ENCODE results near the gene PSG2.
"Not testable (repeated sequence)": the region's sequence is repeated elsewhere in the genome, so short reads cannot be mapped to it uniquely, and the experiment has no call there.

PSG2 gene

DNA sequence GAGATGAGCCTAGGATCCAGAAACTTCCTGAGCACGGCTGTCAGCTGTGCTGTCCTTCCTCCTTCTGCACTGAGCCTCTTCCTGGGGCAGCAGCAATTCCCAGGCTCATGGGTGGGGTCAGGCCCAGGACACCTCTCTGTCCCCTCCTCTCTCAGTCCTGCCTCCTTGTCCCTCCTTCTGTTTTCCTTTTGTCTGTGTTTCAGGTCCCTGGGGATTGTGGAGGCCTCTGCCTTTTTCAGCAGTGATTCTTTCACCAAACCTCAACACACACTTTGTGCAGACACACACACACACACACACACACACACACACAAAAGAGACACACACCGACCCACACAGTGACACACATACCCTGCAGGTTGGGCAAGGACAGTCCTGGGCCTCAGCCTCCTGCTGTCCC, at the start of gene PSG2:
Gene PSG2, minus strand, starts transcription at position 101 of the 400 bp plus-strand sequence. CDS start 132 bp downstream, outside the sequence.
- DNase-seq: not testable (repeated sequence)

DNA sequence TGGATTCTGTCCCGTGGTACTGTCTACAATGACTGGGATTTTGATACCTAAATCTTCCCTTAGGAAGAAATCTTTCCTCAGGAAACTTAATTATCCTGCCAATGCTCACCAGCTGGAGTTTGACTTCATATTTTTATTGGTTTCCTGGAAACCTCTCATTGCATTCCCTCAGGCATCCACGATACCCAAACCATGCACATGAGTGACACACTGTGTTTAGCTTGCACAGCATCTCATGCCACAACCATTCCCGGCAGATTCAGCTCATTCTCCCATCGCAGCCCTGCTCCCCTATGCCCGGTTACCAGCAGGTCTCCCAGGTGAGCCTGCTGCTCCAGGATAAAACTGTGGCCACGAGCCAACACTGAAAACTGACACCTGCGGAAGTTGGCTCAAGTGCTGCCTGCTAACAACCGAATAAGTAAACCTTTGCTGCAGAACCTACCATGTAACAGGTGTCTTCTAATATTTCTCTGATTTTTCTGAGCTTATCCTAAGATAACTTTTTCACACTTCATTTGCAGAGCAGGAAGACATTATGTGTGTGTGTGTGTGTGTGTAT, 48.9 kb upstream of the PSG2 start:
- not testable (repeated sequence) for DNase-seq

DNA sequence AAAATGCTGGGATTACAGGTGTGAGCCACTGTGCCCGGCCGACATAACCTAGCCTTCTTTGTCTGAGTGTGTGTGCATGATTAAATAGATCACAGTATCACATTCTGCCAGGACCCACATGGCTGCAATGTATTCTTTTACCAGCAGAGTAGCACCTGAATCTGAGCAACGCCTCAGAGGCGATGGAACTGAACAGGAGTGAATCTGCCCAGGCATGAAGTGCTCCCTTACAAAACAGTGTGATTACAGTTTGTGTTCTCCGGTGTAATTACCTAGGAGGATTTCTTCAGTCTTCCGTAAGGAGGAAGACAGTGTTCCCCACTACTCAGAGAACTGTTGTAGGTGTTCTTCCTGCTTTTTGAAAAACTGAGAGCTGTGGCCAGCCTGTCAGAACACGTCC, 46.7 kb upstream of the PSG2 start:
- DNase-seq: not testable (repeated sequence)

DNA sequence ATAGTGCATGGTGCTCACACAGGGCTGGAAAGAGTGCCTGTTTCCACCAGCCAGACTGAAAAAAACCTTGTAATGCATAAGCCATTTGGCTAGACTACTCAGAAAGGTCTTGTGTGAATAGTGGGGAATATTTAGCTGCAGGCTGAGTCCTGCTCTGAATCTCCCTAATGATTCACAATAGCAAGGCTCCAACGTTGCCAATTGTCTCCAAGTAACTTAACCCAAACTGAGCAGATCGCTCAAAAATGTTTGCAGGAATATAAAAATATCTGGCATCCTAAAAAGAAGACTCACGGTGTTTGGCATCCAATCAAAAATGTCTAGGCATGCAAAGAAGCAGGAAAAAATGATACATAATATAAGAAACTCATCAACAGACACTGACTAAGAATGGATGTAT, 44.8 kb upstream of the PSG2 start:
- DNase-seq: peak; percentile 95

DNA sequence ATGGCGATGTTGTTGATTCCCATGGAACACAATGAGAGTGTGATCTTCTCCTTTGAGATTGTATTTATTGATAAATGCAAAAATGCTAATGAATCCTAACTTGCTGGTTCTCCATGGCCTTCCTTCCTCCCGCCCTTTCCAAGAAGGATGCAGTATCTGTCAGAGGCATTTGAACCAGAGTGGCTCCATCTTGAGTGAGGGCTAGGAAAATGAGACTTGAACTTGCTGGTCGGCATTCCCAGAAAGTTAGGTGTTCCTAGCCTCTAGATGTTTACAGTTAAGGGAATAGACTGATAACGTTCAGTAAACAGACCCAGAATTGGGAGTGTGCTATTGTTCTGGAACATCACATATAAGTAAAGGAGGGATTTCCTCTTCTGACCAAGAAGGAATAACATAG, 44.2 kb upstream of the PSG2 start:
- DNase-seq: no peak

DNA sequence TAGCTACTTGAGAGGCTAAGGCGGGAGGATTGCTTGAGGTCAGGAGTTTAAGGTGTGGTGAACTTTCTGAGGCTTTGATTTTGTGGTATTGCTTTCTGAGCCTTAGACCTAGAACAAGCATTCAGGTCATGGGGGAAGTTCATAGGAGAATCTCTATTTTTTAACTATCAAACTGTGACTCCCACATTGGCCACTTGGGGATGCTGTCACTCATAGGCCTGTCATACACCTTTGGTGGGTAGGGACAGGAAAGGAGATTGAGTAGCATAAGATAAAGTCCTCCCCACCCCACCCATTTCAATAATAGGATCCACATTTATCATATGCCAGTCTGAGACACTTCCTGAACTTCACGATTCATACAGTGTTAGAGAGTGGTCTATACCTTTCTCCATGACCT, 41.9 kb upstream of the PSG2 start:
- no peak for DNase-seq

DNA sequence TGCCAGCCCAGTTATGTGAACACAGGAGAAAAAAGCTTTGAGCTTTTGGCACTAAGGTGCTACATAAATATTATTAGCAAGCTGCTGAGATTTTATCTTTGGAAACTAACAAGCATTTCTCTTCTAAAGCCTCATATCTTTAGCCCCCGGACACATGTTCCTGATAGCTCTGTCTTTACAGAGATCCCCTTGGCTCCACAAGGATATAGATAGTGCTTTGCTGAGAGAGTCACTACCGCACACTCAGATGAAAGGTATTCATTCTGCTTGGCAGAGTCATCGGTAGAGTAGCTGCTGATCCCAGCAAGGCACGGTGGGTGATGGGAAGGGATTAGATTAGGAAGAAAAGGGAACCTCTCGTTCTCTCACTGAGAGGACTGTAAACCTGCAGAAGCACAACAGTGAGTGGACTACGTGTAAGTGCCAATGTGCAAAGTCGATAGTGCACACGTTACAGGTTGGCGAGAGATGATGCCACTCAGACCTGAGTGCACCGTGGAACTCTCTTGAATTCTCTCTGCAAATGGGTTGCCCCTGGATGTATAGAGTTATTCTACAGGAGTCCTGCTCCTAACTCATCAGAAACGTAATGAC, 38.0 kb upstream of the PSG2 start:
- peak; percentile 87 for DNase-seq

DNA sequence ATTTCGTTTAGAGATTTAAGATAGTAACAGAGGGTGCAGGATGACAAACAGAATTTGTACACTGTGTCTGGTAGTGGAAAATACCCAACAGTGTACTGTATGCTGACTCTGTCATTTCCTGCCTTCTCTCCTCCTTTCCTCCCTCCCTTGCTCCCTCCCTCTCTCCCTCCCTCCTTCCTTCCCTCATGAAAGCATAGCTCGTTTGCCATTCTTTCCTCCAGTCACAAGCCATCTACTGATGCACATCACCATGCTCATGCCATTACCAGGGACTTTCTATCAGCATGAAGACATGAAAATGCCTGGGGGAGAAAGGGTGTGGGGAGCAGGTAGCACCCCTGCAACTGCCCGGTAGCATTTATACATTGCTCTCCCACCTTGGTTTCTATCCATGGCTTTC, 37.0 kb upstream of the PSG2 start:
- DNase-seq: peak; percentile 21

DNA sequence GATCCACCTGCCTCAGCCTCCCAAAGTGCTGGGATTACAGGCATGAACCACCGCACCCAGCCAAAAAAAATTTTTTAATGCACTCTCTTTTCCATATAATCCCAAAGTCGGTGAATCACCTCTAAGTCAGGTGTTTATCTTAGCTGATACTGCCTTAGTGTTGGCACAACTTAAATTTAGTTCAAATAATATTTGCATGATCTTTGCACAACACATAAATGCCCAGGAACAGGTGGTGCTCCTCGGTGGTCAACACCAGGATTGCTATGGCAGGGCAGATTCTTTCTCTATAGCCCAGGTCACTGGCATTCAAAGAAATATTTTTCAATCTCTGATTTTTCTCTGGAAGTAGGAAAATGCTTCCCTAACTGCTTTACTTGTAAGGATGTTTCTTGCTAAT, 33.9 kb upstream of the PSG2 start:
- DNase-seq: not testable (repeated sequence)

DNA sequence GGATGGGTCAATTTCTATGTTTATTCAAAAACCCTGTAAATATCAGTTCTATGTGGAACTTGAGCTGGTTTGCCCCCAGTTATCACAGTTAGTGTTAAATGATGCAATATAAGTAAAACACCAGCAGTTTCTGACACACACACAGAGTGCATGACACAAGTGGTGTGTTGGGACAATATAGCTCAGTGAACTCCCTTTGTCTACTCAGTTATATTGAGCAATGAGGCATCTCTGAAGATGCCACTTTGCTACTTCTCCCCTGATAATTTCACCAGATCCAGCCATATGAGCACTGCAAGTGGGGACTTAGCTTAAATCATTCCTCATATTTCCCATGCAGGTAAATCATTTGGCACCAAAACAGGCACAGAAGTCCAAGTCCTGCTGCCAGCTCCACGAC, 33.0 kb upstream of the PSG2 start:
- not testable (repeated sequence) for DNase-seq

DNA sequence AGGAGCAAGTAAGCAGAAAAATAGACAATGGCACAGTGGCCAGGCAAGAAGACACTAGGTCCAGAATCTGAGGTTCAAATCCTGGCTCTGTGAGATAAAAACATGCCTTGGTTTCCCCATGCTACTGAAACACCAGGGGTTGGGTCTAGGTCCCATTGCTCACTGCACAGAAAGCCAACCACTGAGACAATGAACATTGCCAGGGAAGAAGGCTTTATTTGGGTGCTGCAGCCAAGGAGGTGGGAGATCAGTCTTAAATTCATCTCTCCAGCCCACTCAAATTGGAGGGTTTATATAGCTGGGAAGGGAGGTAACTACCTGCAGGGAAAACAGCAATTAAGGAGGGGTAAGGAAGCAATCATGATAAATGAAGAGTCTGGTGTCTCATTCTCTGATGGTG, 32.6 kb upstream of the PSG2 start:
- DNase-seq: not testable (repeated sequence)

DNA sequence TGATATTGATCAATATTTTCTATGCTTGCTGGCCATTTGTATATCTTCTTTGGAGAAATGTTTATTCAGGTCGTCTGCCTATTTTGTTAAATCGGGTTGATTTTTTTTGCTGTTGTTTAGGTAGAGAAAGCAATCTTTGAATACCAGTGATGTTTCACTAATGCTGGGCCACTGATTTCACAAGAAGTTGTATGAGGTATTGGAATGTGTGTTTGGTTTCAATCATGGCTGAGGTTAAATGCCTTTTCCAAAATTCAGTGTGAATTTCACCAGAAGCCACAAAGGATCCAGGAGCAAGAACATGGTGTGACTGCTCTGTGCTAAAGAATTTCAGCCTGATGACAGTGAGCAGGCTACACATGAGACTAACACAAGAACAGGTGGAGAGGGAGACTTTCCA, 32.1 kb upstream of the PSG2 start:
- not testable (repeated sequence) for DNase-seq

DNA sequence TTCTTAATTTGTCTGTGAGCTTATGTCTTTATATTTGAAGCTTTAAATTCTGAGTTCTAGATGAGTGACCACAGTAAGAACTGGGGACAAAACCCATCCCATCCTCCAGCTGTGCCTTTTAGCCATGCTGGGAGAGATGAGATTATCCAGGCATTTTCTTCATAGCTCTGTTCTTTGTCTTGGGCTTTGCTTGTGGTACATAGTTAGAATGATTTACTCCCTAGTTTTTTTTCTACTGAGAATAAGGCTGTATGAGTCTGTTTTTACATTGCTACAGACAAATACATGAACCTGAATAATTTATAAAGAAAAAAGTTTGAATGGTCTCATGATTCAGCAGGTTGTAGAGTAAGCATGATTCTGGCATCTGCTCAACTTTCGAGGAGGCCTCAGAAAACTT, 24.9 kb upstream of the PSG2 start:
- not testable (repeated sequence) for DNase-seq

DNA sequence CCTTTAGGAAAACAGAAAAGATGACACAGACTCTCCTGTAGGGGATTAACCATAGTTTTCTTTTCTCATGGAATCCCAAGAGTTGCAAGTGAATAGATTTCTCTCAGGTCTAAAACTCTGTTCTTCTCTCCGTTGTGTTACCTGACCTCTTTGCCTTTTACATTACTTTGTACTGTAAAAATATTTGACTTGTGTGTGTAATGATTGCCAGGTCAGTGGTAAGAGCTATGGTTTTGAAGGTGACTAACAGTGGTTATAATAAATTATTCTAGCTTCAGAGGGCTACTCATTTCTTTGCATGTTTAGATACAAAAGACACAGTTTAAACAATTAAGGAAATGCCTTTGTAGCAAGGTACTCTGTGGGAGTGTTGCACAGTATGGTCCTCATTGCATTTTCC, 23.0 kb upstream of the PSG2 start:
- DNase-seq: no peak

DNA sequence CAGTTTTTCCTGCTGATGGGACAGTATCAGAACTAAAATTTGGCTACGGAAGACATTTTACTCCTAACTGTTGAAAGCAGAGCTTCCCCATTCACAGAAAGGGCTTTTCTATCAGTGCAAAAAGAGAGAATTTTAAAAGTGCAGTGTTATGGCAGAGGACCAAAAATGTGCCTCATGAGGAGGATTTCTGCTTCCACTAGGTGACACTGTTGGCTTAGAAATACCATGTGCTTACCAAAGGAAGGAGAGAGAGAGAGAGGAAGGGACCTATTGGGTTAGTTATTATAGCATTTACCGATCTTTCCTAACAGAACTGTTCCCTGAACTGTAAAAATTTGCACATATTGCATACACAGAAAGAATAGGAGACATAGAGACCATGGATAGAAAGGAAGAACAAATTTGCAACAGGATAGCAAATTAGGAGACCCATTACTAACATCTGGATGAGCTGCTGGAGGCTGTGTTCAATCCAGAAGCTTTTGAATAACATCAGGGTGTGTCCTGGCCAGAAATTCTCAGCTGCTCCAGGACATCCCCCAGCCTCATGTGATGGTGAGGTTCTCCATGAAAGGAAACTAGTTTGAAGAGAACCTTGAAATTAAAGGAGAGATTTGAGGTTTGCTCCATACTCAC, 21.8 kb upstream of the PSG2 start:
- DNase-seq: peak; percentile 48

DNA sequence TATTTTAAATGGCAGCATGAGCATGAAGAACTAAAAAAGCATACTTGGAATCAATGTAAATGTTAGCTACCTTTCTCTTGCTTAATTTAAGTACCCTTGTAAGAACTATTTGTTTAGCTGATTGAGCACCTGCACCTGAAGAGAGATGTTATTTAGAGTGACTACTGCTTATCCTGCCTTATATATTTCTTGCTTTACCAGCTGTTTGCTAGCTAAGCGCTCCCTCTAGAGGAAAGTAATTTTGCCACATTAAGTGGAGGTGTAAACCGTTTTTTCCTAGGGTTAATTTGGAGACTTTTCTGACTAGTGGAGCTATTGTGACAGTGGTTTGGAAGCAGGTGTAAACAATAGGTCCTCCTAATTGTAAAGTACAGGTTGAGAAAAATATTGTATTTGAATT, 19.4 kb upstream of the PSG2 start:
- no peak for DNase-seq

DNA sequence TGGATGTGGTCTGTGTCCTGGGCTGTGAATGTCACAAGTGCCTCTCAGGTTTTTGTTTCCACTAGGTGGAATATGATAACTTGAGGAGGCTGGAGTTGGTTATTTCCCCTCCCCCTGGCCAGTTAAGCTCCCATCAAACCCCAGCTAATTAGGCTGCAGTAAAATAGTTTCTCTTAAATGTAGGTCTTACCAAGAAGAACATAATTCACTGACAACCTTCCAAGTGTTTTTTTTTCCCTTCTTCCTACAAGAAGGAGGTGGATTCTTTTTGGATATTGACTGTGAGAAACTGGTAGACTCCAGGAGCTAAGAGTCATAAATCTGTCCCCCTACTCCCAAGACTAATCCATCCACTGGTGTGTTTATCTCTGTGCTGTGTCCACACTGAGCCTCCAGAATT, 15.9 kb upstream of the PSG2 start:
- not testable (repeated sequence) for DNase-seq

DNA sequence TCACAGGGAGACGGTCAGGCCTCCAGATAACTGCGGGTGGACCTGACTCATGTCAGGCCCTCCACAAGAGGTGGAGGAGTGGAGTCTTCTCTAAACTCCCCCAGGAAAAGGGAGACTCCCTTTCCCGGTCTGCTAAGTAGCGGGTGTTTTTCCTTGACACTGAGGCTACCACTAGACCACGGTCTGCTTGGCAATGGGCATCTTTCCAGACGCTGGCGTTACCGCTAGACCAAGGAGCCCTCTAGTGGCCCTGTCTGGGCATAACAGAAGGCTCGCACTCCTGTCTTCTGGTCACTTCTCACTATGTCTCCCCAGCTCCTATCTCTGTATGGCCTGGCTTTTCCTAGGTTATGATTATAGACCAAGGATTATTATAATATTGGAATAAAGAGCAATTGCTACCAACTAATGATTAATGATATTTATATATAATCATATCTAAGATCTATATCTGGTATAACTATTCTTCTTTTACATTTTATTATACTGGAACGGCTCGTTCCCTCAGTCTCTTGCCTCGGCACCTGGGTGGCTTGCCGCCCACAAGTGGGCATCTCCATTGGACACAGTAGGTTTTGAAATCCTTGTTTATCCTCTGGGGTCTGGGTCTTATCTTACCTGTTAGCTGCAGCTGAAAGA, 5.3 kb upstream of the PSG2 start:
- peak; percentile 54 for DNase-seq

DNA sequence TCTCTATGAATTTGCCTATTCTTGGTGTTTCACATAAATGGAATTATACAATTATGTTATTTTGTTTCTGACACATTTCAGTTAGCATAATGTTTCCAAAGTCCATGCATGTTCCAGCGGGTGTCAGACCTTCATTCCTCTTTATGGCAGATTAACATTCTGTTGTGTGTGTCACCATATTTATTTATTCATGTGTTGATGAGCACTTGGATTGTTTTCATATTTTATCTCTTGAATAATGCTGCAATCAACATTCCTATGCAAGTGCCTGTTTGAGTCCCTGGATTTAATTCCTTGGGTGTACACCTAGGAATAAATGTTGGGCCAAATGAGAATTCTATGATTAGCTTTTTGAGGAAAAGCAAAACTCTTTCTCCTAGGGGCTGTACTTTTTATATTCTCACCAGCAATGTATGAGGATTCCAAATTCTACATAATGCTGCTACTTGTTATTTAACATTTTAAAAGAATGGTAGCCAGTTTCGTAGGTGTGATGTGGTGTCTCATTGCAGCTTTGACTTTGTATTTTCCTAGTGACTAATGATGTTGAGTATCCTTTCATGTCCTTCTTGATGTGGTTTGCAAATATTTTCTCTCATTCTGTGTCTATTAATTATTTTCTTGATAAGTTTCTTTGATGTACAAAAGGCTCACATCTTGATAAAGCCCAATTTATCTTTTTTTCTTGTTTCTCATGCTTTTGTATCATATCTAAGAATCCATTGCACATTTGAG, 3.5 kb upstream of the PSG2 start:
- DNase-seq: peak; percentile 51

DNA sequence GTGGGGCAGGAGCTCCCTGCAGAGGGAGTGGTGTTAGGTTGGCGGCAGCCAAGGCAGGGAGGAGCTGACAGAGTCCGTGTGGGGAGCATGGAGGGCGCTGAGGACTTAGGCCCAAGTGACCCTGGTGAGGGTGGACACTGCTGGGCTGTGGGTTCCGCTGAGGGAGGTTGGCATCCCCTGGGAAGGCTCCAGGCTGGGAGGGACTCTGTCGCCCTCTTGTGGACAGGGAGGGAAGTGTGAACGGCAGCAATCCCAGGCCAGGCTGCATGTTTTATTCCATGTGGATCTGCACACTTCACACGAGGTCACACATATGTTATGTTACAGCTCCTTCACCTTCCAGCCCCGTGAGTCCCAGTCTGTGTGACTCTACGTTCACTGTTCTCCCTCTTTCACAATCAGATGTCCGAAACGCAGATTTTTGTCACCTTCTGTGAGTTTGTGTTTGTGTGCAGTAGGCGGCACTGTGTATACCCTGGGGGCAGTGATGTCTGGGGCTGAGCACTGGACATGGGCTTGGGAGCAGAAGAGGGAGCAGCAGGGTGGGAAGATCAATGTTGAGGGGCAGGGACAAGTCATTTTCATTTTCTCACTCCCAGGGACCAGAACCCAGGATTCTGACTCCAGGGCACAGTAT, 1.8 kb upstream of the PSG2 start:
- DNase-seq: peak; percentile 4

DNA sequence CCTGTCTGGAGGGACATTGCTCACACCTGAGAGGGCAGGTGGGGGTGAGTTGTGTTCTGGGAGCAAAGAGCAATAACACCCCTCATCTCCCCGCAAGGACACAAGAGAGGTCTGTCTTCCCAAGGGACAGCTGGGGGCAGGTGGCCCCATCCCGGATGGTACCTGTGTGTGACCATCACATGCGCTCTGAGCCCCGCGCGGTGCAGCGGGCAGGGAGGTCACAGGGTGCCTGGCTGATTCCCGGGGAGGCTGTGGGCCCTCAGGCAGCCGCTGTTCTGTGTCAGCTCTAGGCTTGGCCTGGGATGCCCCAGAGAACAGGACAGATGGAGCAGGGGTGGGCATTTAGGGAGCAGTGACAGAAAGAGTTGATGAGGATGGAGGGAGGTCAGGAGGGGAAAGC, 1.2 kb upstream of the PSG2 start:
- not testable (repeated sequence) for DNase-seq

DNA sequence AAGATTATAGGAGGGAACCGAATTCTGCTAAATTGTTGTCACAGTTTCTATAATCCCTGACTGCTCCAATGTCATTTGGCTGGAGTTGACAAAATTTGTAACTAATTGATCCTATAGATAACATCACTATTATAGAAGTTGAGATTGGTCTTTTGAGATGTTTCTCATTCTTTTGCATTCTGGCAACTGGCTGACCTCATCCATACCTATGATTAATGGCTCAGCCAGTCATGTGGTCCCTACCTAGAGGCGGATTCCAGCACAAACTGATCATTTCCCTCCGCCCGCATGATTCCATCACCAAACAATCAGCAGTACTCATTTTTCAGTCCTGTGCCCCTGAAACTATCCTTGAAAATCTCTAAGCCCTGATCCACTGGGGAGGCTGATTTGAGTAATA, 4.2 kb downstream of the PSG2 start:
- peak; percentile 78 for DNase-seq

DNA sequence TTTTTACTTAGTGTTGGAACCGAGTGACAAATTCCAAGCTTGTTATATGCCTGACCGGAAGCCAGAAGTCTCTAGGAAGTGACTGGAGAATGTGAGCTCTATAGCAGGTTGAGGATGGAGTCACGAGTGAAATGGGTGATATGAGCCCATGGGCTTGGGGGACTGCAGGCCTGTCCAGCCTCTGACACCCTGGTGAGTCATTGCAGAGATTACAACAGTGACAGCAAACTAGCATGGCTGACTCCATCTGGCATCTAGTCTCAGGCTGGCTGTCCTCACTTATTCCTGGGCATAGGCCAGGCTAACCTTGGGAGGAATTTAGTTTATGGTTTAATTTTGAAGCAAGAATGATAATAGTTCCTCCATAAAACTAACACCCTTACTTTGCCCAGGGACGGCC, 4.6 kb downstream of the PSG2 start:
- DNase-seq: peak; percentile 72
